ENCODE measurements around the gene GSTM1.
"Not testable (repeated sequence)": the region's sequence is repeated elsewhere in the genome, so short reads cannot be mapped to it uniquely, and the experiment has no call there.

GSTM1 gene

GRCh38 chr1:109697861-109698260 lies 10.2 kb downstream of the GSTM1 start:
- not testable (repeated sequence) for DNase-seq (ENCODE audit: low spot score)

DNA sequence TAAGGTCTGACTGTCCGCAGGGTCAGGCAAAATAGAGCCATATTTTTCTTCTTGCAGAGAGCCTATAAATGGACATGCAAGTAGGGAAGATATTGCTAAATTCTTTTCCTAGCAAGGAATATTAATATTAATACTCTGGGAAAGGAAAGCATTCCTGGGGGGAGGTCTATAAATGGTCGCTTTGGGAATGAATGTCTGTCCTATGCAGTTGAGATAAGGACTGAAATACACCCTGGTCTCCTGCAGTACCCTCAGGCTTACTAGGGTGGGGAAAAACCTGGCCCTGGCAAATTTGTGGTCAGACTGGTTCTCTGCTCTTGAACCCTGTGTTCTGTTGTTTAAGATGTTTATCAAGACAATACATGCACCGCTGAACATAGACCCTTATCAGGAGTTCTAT lies 15.3 kb downstream of the GSTM1 start:
- not testable (repeated sequence) for DNase-seq (ENCODE audit: low spot score)

- DNase-seq (ENCODE audit: low spot score), result no peak
Measured at GRCh38 chr1:109704173-109704572, 16.6 kb downstream of the GSTM1 start.

DNA sequence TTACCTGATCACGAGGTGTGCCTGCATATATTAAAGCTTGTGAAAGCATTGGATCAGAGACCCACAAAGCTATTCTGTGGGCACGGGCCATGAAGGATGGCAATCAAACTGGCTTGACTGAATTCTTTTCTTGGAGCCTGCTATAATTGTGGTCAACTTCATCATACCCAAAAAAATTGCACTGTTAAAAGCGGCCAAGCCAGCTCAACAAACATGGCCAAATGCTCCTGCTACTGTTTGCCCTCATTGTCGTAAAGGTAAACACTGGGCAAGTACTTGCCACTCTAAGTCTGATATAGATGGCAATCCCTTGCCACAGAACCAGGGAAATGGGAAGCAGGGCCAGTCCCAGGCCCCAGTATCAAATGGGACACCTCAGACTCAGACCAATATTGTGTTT lies 17.8 kb downstream of the GSTM1 start:
- DNase-seq (ENCODE audit: low spot score), result no peak

- DNase-seq (ENCODE audit: low spot score), result not testable (repeated sequence)
Measured at GRCh38 chr1:109708949-109709348, 21.3 kb downstream of the GSTM1 start.

GRCh38 chr1:109709822-109710221 lies 22.2 kb downstream of the GSTM1 start:
- DNase-seq (ENCODE audit: low spot score), result not testable (repeated sequence)

DNA sequence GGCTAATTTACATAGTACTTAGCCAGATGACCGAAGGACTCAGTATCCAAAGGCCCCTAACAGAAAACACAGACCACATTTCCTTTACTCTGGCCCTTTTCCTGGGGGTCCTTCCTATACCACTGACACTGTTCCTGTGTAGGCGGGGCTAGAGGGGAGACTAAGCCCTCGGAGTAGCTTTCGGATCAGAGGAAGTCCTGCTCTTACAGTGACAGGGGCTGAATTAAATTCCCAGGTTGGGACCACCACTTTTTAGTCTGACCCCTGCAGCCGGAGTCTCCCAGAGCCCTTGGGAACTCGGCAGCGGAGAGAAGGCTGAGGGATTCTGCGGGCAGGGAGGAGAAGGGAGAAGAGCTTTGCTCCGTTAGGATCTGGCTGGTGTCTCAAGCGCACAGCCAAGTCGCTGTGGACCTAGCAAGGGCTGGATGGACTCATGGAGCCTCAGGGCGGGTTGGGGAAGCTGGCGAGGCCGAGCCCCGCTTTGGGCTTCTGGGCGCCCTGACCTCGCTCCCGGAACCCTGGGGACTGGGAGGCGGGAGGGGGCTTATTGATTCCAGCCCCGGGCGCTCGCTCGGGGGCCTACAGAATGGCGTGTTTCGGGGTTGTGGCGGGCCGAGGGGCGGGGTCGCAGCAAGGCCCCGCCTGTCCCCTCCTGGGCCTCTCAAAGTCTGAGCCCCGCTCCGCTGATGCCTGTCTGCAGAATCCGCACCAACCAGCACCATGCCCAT lies 24.1 kb downstream of the GSTM1 start, which contains the start of gene GSTM5:
GSTM5 (plus strand) TSS at position 659 of the 728 bp plus-strand sequence; CDS start at position 721, 62 bp downstream.
- DNase-seq (ENCODE audit: low spot score), result not testable (repeated sequence)

GRCh38 chr1:109712321-109712864 lies 24.8 kb downstream of the GSTM1 start:
- DNase-seq (ENCODE audit: low spot score), result no peak

- DNase-seq (ENCODE audit: low spot score), result no peak
Measured at GRCh38 chr1:109713636-109714035, 26.0 kb downstream of the GSTM1 start.

- no peak for DNase-seq (ENCODE audit: low spot score)
Measured at GRCh38 chr1:109714661-109715372, 27.2 kb downstream of the GSTM1 start.

DNA sequence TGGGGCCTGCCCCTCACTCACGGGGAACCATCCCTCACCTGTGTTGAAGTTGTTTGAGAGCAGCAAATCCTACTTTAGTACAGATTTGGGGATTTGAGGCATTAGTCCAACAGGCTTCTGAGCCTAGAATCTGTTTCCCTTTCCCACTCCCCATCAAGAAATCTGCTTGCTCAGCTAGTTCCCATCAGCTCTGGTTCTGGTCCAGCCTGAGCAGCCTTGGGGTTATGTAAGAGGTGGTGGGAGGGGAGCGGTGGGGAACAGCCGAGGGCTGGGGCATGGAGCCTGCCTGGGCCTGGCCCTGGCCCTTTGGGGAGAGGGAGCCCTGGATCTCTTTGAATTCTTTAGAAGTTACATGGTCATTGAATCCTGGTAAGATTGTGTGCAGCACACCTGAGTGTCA lies 28.5 kb downstream of the GSTM1 start:
- no peak for DNase-seq (ENCODE audit: low spot score)

- DNase-seq (ENCODE audit: low spot score), result no peak
Measured at GRCh38 chr1:109716570-109717090, 29.0 kb downstream of the GSTM1 start.

DNA sequence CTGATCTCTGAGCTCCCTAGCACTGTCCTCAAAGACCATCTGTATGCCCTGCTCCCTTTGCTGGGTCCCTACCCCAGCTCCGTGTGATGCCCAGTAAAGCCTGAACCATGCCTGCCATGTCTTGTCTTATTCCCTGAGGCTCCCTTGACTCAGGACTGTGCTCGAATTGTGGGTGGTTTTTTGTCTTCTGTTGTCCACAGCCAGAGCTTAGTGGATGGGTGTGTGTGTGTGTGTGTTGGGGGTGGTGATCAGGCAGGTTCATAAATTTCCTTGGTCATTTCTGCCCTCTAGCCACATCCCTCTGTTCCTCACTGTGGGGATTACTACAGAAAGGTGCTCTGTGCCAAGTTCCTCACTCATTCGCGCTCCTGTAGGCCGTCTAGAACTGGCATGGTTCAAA lies 30.1 kb downstream of the GSTM1 start:
- no peak for DNase-seq (ENCODE audit: low spot score)

DNA sequence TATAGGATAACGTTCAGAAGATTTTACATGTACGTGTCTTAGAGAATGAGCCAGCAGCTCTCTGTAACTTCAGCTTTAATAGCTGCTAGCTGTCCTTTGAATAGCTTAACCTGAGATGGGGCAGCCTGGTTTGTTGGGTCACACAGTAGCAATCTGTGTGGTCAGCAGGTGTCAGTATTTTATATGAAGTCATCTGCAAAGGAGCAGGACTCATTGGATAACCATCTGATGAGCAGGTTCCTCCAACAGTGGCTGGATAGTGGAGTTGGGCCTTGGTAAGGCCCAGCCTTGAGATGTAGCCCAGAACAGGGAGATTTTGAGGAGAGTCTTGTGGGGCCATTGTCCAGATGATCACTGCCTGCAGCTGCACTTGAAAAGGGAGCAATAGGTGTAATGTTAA lies 30.9 kb downstream of the GSTM1 start:
- no peak for DNase-seq (ENCODE audit: low spot score)

GRCh38 chr1:109719337-109719837 lies 31.8 kb downstream of the GSTM1 start:
- peak; percentile 44 for DNase-seq (ENCODE audit: low spot score)

GRCh38 chr1:109721042-109721441 lies 33.4 kb downstream of the GSTM1 start:
- no peak for DNase-seq (ENCODE audit: low spot score)

DNA sequence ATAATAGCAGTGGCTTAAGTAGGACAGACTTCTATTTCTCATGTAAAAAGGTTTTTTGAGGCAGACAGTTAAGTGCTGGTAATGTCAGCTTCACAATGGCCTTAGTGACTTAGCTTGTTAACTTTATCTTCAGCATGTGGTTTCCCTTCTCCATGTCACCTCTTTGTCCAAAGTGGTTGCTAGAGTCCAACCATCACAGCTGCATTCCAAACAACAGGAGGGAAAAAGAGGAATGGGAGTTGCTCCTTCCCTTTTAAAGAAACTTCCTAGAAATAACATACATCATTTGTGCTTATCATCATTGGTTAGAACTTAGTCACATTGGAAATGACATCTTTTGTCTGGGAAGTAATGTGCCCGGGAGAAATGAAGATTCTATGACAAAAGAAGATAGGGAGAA lies 34.4 kb downstream of the GSTM1 start:
- no peak for DNase-seq (ENCODE audit: low spot score)

DNA sequence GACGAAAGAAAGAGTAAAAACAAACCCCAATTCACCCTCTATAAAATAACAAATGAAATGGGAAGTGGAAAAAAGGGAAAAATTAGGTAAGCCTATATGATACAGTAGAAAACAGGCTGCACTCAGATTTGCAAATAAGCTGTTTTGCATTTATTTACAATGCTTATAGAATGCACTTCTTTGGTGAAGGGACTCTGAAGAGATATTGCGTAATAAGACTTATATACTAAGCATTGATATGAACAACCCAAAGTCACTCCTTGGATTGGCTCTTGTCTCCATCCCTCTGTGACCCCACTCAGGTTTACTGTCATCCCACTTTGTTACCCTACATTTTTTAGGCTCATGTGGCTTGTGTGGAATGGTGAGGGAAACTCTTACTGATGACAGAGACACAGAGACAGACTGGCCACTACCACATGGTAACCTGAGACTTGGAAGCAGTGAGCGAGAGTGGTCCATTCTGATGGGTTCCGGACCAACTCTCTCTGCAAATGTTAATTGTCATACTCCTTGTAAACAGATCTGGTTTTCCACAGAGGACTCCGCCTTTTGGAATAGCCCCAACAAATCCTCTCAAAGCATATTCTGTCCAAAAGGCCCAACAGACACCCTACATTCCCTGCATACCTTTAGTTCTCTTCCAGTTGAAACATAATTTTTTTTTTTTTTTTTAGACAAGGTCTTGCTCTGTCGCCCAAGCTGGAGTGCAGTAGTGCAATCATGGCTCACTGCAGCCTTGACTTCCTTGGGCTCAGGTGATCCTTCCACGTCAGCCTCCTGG lies 35.5 kb downstream of the GSTM1 start:
- DNase-seq (ENCODE audit: low spot score), result peak; percentile 16

DNA sequence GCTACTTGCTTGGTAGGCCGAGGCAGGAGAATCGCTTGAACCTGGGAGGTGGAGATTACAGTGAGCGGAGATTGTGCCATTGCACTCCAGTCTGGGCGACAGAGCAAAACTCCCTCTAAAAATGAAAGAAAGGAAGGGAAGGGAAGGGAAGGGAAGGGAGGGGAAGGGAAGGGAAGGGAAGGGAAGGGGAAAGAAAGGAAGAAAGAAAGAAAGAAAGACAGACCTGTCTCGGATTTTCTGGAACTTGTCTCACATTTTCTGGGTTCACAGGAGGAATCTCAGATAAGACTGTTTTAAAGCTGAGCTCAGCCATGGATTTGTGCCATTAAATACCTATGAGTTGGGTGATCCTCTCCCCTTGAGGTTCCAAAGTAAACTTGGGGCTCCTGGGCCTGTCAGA lies 37.3 kb downstream of the GSTM1 start:
- no peak for DNase-seq (ENCODE audit: low spot score)

DNA sequence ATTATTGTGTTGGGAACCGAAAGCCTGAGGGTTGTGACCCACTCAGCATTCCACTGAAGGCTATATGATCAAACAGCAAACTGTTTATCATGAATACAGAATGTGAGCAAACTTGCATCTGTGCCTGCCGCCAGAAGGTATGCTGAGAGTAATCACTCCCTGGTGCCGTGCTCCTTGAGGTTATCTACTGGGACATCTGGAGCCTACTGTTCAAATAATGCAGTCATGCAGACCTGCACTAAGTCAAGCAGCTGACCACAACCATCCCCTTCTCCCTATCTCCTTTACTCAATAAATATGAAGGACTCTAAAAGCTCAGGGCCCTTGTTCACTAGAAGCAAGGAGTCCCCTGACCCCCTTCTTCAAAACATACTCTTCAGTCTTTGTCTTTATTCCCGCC lies 37.9 kb downstream of the GSTM1 start:
- no peak for DNase-seq (ENCODE audit: low spot score)

DNA sequence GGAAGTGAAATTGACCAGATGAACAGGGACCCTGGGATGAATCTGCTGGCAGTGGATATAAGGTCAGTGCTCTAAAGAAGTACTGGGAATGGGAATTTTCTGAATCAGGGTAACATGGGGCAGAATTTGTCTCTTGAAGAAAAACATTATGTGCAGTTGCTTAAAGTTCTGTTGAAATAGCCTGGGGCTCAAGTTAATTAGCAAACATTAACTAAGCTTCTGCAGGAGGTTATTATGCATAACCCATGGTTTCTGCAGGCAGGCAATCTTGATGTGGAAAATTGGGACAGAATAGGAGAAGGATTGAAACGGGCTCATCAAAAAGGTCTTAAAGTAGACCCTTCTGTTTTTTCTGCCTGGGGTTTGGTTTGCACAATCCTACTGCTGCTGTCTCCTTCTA lies 38.4 kb downstream of the GSTM1 start:
- DNase-seq (ENCODE audit: low spot score), result no peak

Measured in hepatic stellate cell (primary cell).